ENCODE measurements around the gene ADAM30. TPM values are rescaled to one million over a fixed set of nuclear protein-coding genes. Genes with fewer than 3 reads are reported as not detected.
"Not testable (repeated sequence)": the region's sequence is repeated elsewhere in the genome, so short reads cannot be mapped to it uniquely, and the experiment has no call there.

The ADAM30 gene
- total RNA-seq, 1 donor from 2014 or later: not detected

GRCh38 chr1:119874186-119874585 is 22.1 kb downstream of the ADAM30 start:
- no peak for DNase-seq (ENCODE audit: low read depth)

GRCh38 chr1:119873135-119874015 is 22.9 kb downstream of the ADAM30 start:
- DNase-seq (ENCODE audit: low read depth): peak; percentile 74

- DNase-seq (ENCODE audit: low read depth): no peak
Observed at GRCh38 chr1:119871881-119872280, 24.4 kb downstream of the ADAM30 start.

GRCh38 chr1:119870917-119871596 is 25.3 kb downstream of the ADAM30 start:
- DNase-seq (ENCODE audit: low read depth): peak; percentile 62

- no peak for DNase-seq (ENCODE audit: low read depth)
Observed at GRCh38 chr1:119869995-119870394, 26.3 kb downstream of the ADAM30 start.

GRCh38 chr1:119868176-119868575 is 28.1 kb downstream of the ADAM30 start:
- no peak for DNase-seq (ENCODE audit: low read depth)

GRCh38 chr1:119866451-119866850 is 29.9 kb downstream of the ADAM30 start:
- DNase-seq (ENCODE audit: low read depth): no peak

- no peak for DNase-seq (ENCODE audit: low read depth)
Observed at GRCh38 chr1:119865627-119866026, 30.7 kb downstream of the ADAM30 start.

GRCh38 chr1:119862276-119862675 is 34.0 kb downstream of the ADAM30 start:
- DNase-seq (ENCODE audit: low read depth): no peak

- DNase-seq (ENCODE audit: low read depth): no peak
Observed at GRCh38 chr1:119861547-119861946, 34.8 kb downstream of the ADAM30 start.

GRCh38 chr1:119859647-119860046 is 36.7 kb downstream of the ADAM30 start:
- DNase-seq (ENCODE audit: low read depth): peak; percentile 82

- DNase-seq (ENCODE audit: low read depth): not testable (repeated sequence)
Observed at GRCh38 chr1:119858556-119859214, 37.6 kb downstream of the ADAM30 start.

- DNase-seq (ENCODE audit: low read depth): no peak
Observed at GRCh38 chr1:119858126-119858525, 38.2 kb downstream of the ADAM30 start.

GRCh38 chr1:119853155-119853554 is 43.2 kb downstream of the ADAM30 start:
- no peak for DNase-seq (ENCODE audit: low read depth)

GRCh38 chr1:119844206-119844605 is 52.1 kb downstream of the ADAM30 start:
- not testable (repeated sequence) for DNase-seq (ENCODE audit: low read depth)

Other genes with a start within 250 kb of the ADAM30 start
- 6.4 and 15.0 TPM in 2 replicates for gene ZNF697, start 248.2 kb downstream of the ADAM30 start, total RNA-seq
- 24.7 and 33.1 TPM in 2 replicates for gene PHGDH, start 184.6 kb downstream of the ADAM30 start, total RNA-seq
- not detected in 2 replicates for gene HMGCS2, start 127.6 kb downstream of the ADAM30 start, total RNA-seq
- gene REG4, start 85.1 kb downstream of the ADAM30 start, total RNA-seq: not detected in 2 replicates
- 95.2 and 159 TPM in 2 replicates for gene NOTCH2, start 173.1 kb upstream of the ADAM30 start, total RNA-seq